A673 (cell line): Measurements from ENCODE around the gene SUSD4. TPM values are rescaled to one million over a fixed set of nuclear protein-coding genes. Genes with fewer than 3 reads are reported as not detected.

ENCODE experiments used
- BruUV-seq: library from RNA; stranded (reverse); fragments of 400-500 nt; replicated peaks from 2 replicates; lab custom pipeline; 2021; lab: Mats Ljungman, UMichigan
- CTCF ChIA-PET: fragments of 300-600 bp; sonication (Branson Sonifier 250); formaldehyde crosslinking; loops from one replicate; lab custom pipeline; 2022; ENCODE audit warnings: antibody characterized with exemption; lab: Charles Lee
- POLR2A ChIA-PET: fragments of 300-600 bp; sonication (Branson Sonifier 250); formaldehyde crosslinking; loops from one replicate; lab custom pipeline; 2022; ENCODE audit warnings: antibody characterized with exemption; ENCODE audit not compliant: low non-redundant PET; lab: Charles Lee
- DNase-seq: peaks from one replicate; pipeline ENCODE4 v3.0.0-alpha.2; 2015; ENCODE audit warnings: low spot score
- H3K27ac ChIP-seq: fragments of 200-600 bp; sonication (generic); 2 replicates; pipeline ENCODE4 v1.5.1; 2016; ENCODE audit warnings: mixed run types, low read depth, mild to moderate bottlenecking, mixed read lengths, antibody characterized with exemption, low read length; ENCODE audit not compliant: poor library complexity, severe bottlenecking
- H3K27me3 ChIP-seq: fragments of 200-600 bp; sonication (generic); replicated peaks from 2 replicates; pipeline ENCODE4 v1.6.1; 2017; ENCODE audit warnings: mixed run types, low read depth, mild to moderate bottlenecking, mixed read lengths, antibody characterized with exemption, low read length; ENCODE audit not compliant: insufficient read depth, poor library complexity
- H3K36me3 ChIP-seq: fragments of 200-600 bp; sonication (generic); 2 replicates; pipeline ENCODE4 v1.6.1; 2016; ENCODE audit warnings: mixed run types, mild to moderate bottlenecking, mixed read lengths, antibody characterized with exemption, low read length; ENCODE audit not compliant: insufficient read depth, poor library complexity, severe bottlenecking
- H3K4me1 ChIP-seq: fragments of 200-600 bp; sonication (generic); 2 replicates; pipeline ENCODE4 v1.6.1; 2017; ENCODE audit warnings: mixed run types, mild to moderate bottlenecking, mixed read lengths, antibody characterized with exemption, low read length; ENCODE audit not compliant: insufficient read depth, poor library complexity, severe bottlenecking
- H3K4me3 ChIP-seq: fragments of 200-600 bp; sonication (generic); 2 replicates; pipeline ENCODE4 v1.5.1; 2016; ENCODE audit warnings: low read depth, mixed run types, mild to moderate bottlenecking, mixed read lengths, low read length; ENCODE audit not compliant: poor library complexity, severe bottlenecking
- H3K9me3 ChIP-seq: fragments of 200-600 bp; sonication (generic); 2 replicates; pipeline ENCODE4 v1.6.1; 2016; ENCODE audit warnings: mixed run types, low read depth, mild to moderate bottlenecking, mixed read lengths, antibody characterized with exemption, low read length; ENCODE audit not compliant: poor library complexity, severe bottlenecking
- EZH2 ChIP-seq: fragments of 200-600 bp; sonication (generic); IDR thresholded peaks from 2 replicates; pipeline ENCODE4 v1.6.1; 2017; ENCODE audit warnings: borderline replicate concordance, low read depth, mild to moderate bottlenecking, mixed read lengths, antibody characterized with exemption, low read length; ENCODE audit not compliant: poor library complexity, severe bottlenecking
- intact Hi-C: fragments of 100-400 bp; cut with micrococcal nuclease; formaldehyde crosslinking; loops from one replicate; pipeline ENCODE4 v1.10.0; 2022; ENCODE audit not compliant: unreplicated experiment
- total RNA-seq: library from RNA; stranded (reverse); gene quantifications from 2 replicates; pipeline ENCODE4 v1.2.3, GENCODE V29; 2021
- TF ChIP-seq, protein P1 (sequence below): fragments of 300-800, 200-600 bp; sonication (generic); conservative IDR thresholded peaks from 2 replicates; pipeline ENCODE4 v1.5.1; 2017; ENCODE audit warnings: low read depth, mild to moderate bottlenecking, antibody characterized with exemption, low read length, moderate library complexity, mixed read lengths

SUSD4 gene
- total RNA-seq, 1 experiment from 2014 or later: not detected

GRCh38 chr1:223228931-223229528 is 134.9 kb downstream of the SUSD4 start:
- intact Hi-C loops: no loop called here
- no peaks in the 10 kb centered on the region for H3K4me1 ChIP-seq

DNA sequence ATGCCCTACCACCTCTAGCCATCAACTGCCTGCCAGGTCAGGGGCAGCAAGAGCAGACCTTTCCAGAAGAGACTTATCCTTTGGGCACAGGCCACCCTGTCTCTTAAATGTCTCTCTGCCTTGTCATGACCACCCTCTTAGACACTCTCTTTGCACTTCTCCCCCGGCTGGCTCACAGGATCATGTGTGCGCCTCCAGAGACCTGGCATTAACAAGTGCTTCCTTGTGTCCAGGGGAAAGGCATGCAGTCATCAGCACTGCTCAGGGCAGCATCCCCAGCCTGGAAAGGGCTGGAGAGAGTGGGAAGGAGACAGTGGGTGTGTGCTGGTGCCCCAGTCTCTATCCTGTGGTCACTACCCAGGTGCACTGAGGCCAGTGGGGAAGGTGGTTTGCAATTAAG is 135.8 kb downstream of the SUSD4 start:
- no peak overlapping the region for H3K27ac ChIP-seq
- no peak for DNase-seq
- no peaks in the 10 kb centered on the region for H3K9me3 ChIP-seq
- intact Hi-C loops: no loop called here
- H3K4me1 ChIP-seq: no peaks in the 10 kb centered on the region
- H3K27me3 ChIP-seq: no peaks in the 10 kb centered on the region
- no peaks in the 10 kb centered on the region for H3K36me3 ChIP-seq
- no TSS peak for BruUV-seq
- no peak overlapping the region for H3K4me3 ChIP-seq
- TF ChIP-seq, protein P1, sequence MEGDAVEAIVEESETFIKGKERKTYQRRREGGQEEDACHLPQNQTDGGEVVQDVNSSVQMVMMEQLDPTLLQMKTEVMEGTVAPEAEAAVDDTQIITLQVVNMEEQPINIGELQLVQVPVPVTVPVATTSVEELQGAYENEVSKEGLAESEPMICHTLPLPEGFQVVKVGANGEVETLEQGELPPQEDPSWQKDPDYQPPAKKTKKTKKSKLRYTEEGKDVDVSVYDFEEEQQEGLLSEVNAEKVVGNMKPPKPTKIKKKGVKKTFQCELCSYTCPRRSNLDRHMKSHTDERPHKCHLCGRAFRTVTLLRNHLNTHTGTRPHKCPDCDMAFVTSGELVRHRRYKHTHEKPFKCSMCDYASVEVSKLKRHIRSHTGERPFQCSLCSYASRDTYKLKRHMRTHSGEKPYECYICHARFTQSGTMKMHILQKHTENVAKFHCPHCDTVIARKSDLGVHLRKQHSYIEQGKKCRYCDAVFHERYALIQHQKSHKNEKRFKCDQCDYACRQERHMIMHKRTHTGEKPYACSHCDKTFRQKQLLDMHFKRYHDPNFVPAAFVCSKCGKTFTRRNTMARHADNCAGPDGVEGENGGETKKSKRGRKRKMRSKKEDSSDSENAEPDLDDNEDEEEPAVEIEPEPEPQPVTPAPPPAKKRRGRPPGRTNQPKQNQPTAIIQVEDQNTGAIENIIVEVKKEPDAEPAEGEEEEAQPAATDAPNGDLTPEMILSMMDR: no peak
- no peak for TF ChIP-seq EZH2
- CTCF ChIA-PET: no interaction called here
- POLR2A ChIA-PET: no interaction called here

More at GRCh38 chr1:223228931-223229528, 134.9 kb downstream of the SUSD4 start:
- POLR2A ChIA-PET: no interaction called here
- Histone ChIP-seq H3K27ac (no peak overlapping the region), H3K4me3 (no peak overlapping the region), H3K27me3 (no peaks in the 10 kb centered on the region), H3K36me3 (no peaks in the 10 kb centered on the region), H3K9me3 (no peaks in the 10 kb centered on the region)
- TF ChIP-seq EZH2: no peak
- TF ChIP-seq, protein P1: no peak
- DNase-seq: no peak
- BruUV-seq: no TSS peak
- CTCF ChIA-PET: no interaction called here

DNA sequence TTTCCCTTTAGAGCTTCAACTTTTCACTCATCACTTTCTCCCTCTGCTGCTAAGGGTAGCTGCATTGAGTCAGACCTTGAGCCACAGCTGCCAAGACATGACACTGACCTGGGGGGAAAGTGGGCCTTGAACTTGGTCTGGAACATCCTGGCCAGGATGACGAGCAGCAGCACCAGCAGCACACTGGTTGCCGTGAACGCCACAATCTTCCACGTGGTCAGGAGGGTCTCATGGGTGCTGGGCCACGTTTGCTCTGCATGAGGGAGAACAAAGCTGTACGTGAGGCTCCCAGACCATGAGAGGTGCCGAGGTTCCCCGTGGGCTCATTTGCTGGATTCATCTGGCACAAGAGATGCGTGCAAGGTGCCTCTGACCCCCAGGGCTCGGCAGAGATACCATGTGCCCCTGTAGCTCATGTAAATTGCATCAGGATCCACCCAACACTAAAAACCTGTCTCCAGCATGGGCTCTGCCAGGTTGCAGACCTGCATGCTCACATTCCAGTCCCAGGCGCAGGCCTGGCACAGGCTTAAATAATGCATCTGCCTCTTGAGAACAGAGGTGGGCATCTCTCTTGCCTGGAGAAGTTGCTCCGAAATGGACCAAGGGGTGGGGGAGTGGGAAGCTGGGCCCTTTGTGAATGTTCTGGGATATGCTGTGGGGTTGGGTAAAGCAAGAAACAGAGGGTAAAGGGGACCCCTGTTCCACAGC is 136.3 kb downstream of the SUSD4 start:
- CTCF ChIA-PET: no interaction called here

More for the DNA sequence above, 136.3 kb downstream of the SUSD4 start:
- Histone ChIP-seq H3K4me1 (no peaks in the 10 kb centered on the region), H3K27ac (no peak overlapping the region), H3K27me3 (no peaks in the 10 kb centered on the region), H3K36me3 (no peaks in the 10 kb centered on the region), H3K4me3 (no peak overlapping the region), H3K9me3 (no peaks in the 10 kb centered on the region)
- intact Hi-C loops: no loop called here
- DNase-seq: no peak
- POLR2A ChIA-PET: no interaction called here
- no TSS peak for BruUV-seq
- TF ChIP-seq EZH2: no peak
- TF ChIP-seq, protein P1: no peak
